HepG2 (cell line): ENCODE results near the gene SAPCD1. TPM values are rescaled to one million over a fixed set of nuclear protein-coding genes. Genes with fewer than 3 reads are reported as not detected.

Source experiments
- ATAC-seq: fragments of 200-7000 bp; cut with Tn5 transposase; 3 replicates; pipeline ENCODE4 v1.9.1; 2020; ENCODE audit warnings: mild to moderate bottlenecking, moderate library complexity
- BruUV-seq: library from RNA; stranded (reverse); fragments of 400-500 nt; replicated peaks from 2 replicates; lab custom pipeline; 2021; lab: Mats Ljungman, UMichigan
- CTCF ChIA-PET: fragments of 300-600 bp; formaldehyde crosslinking; extraction: SDS; loops from one replicate; lab custom pipeline; 2021; ENCODE audit warnings: low total read pairs, inconsistent platforms, low intra/inter-chr PET ratio; lab: Yijun Ruan, JAX
- POLR2A ChIA-PET: fragments of 350-600 bp; sonication (Branson Sonifier 250); formaldehyde crosslinking; loops from one replicate; lab custom pipeline; 2020; ENCODE audit warnings: antibody characterized with exemption, inconsistent platforms; lab: Yijun Ruan, JAX
- DNase-seq: peaks from one replicate; pipeline ENCODE4 v3.0.0-alpha.2; 2015; ENCODE audit warnings: low spot score
- FAIRE-seq: peaks from 3 replicates; lab custom pipeline; 2011; peaks lifted over from hg19 to GRCh38; lab: Jason Lieb, UNC
- H2AFZ ChIP-seq: one replicate; pipeline ENCODE4 v1.6.1; 2011; ENCODE audit warnings: low read length, inconsistent platforms
- H3K27ac ChIP-seq: fragments of 300-600 bp; 3 replicates; pipeline ENCODE4 v1.8.0; 2011; ENCODE audit warnings: mixed run types, mild to moderate bottlenecking, mixed read lengths, low read length, inconsistent platforms; ENCODE audit not compliant: insufficient read depth; ENCODE audit errors: extremely low read length
- H3K27me3 ChIP-seq, 2 experiments: fragments of 200-600 bp in 1 of 2; 2 replicates in 1 of 2; 3 replicates in 1 of 2; pipeline versions ENCODE4 v1.6.0 to v1.8.0; 2011; ENCODE audit warnings: low read length in 2 of 2, mild to moderate bottlenecking in 2 of 2, moderate library complexity in 2 of 2, inconsistent platforms in 1 of 2; ENCODE audit not compliant: insufficient read depth in 2 of 2, control insufficient read depth in 1 of 2
- H3K36me3 ChIP-seq, 2 experiments: fragments of 200-600 bp in 1 of 2; replicated peaks in 1 of 2; 2 replicates in 1 of 2; 3 replicates in 1 of 2; pipeline versions ENCODE4 v1.5.1 to v1.8.0; 2011; ENCODE audit warnings: low read length in 2 of 2, inconsistent platforms in 1 of 2; ENCODE audit not compliant: insufficient read depth in 2 of 2, control insufficient read depth in 1 of 2
- H3K4me1 ChIP-seq: 2 replicates; pipeline ENCODE4 v1.5.1; 2012; ENCODE audit warnings: low read length, inconsistent platforms; ENCODE audit not compliant: insufficient read depth
- H3K4me2 ChIP-seq: 2 replicates; pipeline ENCODE4 v1.6.0; 2011; ENCODE audit warnings: low read depth, low read length, inconsistent platforms
- H3K4me3 ChIP-seq, 3 experiments: fragments of 200-600 bp in 1 of 3; sonication (generic), shearing (Covaris generic) in 1 of 3; replicated peaks in 1 of 3; 2 replicates each; pipeline ENCODE4 v1.5.1; 2011 to 2016; ENCODE audit warnings: low read length in 3 of 3, inconsistent platforms in 2 of 3, low read depth in 2 of 3, mild to moderate bottlenecking in 2 of 3, control low read depth in 1 of 3, mixed read lengths in 1 of 3; ENCODE audit not compliant: insufficient read depth in 1 of 3
- H3K79me2 ChIP-seq: one replicate; pipeline ENCODE4 v1.6.1; 2011; ENCODE audit warnings: low read length, inconsistent platforms; ENCODE audit not compliant: insufficient read depth
- H3K9ac ChIP-seq: 2 replicates; pipeline ENCODE4 v1.6.0; 2011; ENCODE audit warnings: mild to moderate bottlenecking, low read depth, low read length, inconsistent platforms; ENCODE audit not compliant: insufficient read depth
- H3K9me3 ChIP-seq: 2 replicates; pipeline ENCODE4 v1.5.1; 2012; ENCODE audit warnings: mild to moderate bottlenecking, low read length
- H4K20me1 ChIP-seq: 2 replicates; pipeline ENCODE4 v1.6.0; 2011; ENCODE audit warnings: inconsistent platforms, mild to moderate bottlenecking, low read length, moderate library complexity; ENCODE audit not compliant: insufficient read depth
- ARNTL ChIP-seq: sonication (generic); formaldehyde crosslinking; IDR thresholded peaks from 2 replicates; pipeline ENCODE4 v1.4.0; 2020; ENCODE audit warnings: mild to moderate bottlenecking, missing genetic modification reagents
- FOXK2 ChIP-seq: fragments of 450-650 bp; IDR thresholded peaks from 2 replicates; pipeline ENCODE4 v1.6.1; 2016
- FOXP1 ChIP-seq, 2 experiments: fragments of 450-650 bp in 1 of 2; IDR thresholded peaks; 2 replicates each; pipeline ENCODE4 v1.6.1; 2017 to 2018; ENCODE audit warnings: antibody characterized with exemption in 1 of 2
- JUNB ChIP-seq: sonication (generic); formaldehyde crosslinking; IDR thresholded peaks from 2 replicates; pipeline ENCODE4 v1.8.0; 2022; ENCODE audit warnings: missing genetic modification reagents, mild to moderate bottlenecking, borderline replicate concordance
- NAIF1 ChIP-seq: sonication (generic); formaldehyde crosslinking; IDR thresholded peaks from 2 replicates; pipeline ENCODE4 v1.5.0; 2020; ENCODE audit warnings: mild to moderate bottlenecking, missing genetic modification reagents, borderline replicate concordance
- PAF1 ChIP-seq: IDR thresholded peaks from 2 replicates; pipeline ENCODE4 v1.6.1; 2016; ENCODE audit warnings: missing genetic modification reagents, missing compliant biosample characterization
- SAP130 ChIP-seq: IDR thresholded peaks from 2 replicates; pipeline ENCODE4 v1.6.1; 2016; ENCODE audit warnings: low read depth
- SMAD3 ChIP-seq: sonication (generic); formaldehyde crosslinking; IDR thresholded peaks from 2 replicates; pipeline ENCODE4 v1.4.0; 2020; ENCODE audit warnings: missing genetic modification reagents
- TAF15 ChIP-seq: fragments of 200-400 bp; formaldehyde crosslinking; IDR thresholded peaks from one replicate; pipeline ENCODE4 v1.6.1; 2018; ENCODE audit warnings: mild to moderate bottlenecking, low read depth, low read length; ENCODE audit not compliant: poor library complexity, severe bottlenecking
- ZBTB14 ChIP-seq: sonication (generic); formaldehyde crosslinking; IDR thresholded peaks from 2 replicates; pipeline ENCODE4 v1.4.0; 2020; ENCODE audit warnings: missing genetic modification reagents
- ZBTB21 ChIP-seq: sonication (generic); formaldehyde crosslinking; IDR thresholded peaks from 2 replicates; pipeline ENCODE4 v1.4.0; 2020; ENCODE audit warnings: missing genetic modification reagents
- ZBTB33 ChIP-seq: sonication (generic); formaldehyde crosslinking; IDR thresholded peaks from 2 replicates; pipeline ENCODE4 v1.4.0; 2020; ENCODE audit warnings: missing genetic modification reagents
- ZMYM4 ChIP-seq: sonication (generic); formaldehyde crosslinking; IDR thresholded peaks from 2 replicates; pipeline ENCODE4 v1.8.1; 2023; ENCODE audit warnings: mild to moderate bottlenecking, missing genetic modification reagents
- ZNF414 ChIP-seq: sonication (generic); formaldehyde crosslinking; IDR thresholded peaks from 2 replicates; pipeline ENCODE4 v1.5.0; 2020; ENCODE audit warnings: missing genetic modification reagents
- ZNF564 ChIP-seq: sonication (generic); formaldehyde crosslinking; IDR thresholded peaks from 2 replicates; pipeline ENCODE4 v1.8.1; 2023; ENCODE audit warnings: mild to moderate bottlenecking, missing genetic modification reagents
- ZNF839 ChIP-seq: sonication (generic); formaldehyde crosslinking; IDR thresholded peaks from 2 replicates; pipeline ENCODE4 v1.4.0; 2020; ENCODE audit warnings: missing genetic modification reagents, mild to moderate bottlenecking, borderline replicate concordance
- ZZZ3 ChIP-seq: sonication (generic); formaldehyde crosslinking; IDR thresholded peaks from 2 replicates; pipeline ENCODE4 v1.4.0; 2020; ENCODE audit warnings: missing genetic modification reagents, mild to moderate bottlenecking, borderline replicate concordance
- WGBS: methylation state at CpG from one replicate; pipeline ENCODE4 v1.1.6; 2017; ENCODE audit warnings: low lambda C conversion rate; 5-methylcytosine and 5-hydroxymethylcytosine counted together
- in situ Hi-C: cut with HindIII; loops from 2 replicates; pipeline ENCODE4 v1.10.0; 2017; ENCODE audit warnings: low pct_unique_long_range_greater_than_20kb; ENCODE audit not compliant: extremely low pct_ligation_motif_present
- intact Hi-C: fragments of 100-400 bp; cut with micrococcal nuclease; formaldehyde crosslinking; loops from one replicate; pipeline ENCODE4 v1.10.0; 2022; ENCODE audit not compliant: unreplicated experiment
- polyA plus RNA-seq, 8 experiments: library from polyadenylated mRNA; depleted of rRNA in 3 of 8; stranded (reverse) in 7 of 8; unstranded in 1 of 8; fragments of >200 nt; fragmentation: Illumina TruSeq in 4 of 8; extraction: Trizol in 4 of 8; gene quantifications; 2 replicates each; pipeline versions ENCODE4 v1.2.1 to v1.2.3, GENCODE V29; 2011 to 2016; ENCODE audit warnings: low read depth in 4 of 8, missing spikeins in 1 of 8, mixed read lengths in 1 of 8; ENCODE audit not compliant: insufficient read depth in 1 of 8
- total RNA-seq, 5 experiments: library from RNA; depleted of rRNA; stranded (reverse); fragments of >200 nt; fragmentation: Illumina TruSeq; extraction: Trizol; gene quantifications; 2 replicates each; pipeline ENCODE4 v1.2.3, GENCODE V29; 2016; ENCODE audit warnings: low read depth in 1 of 5
- TF ChIP-seq, protein P1 (sequence below): sonication (generic); formaldehyde crosslinking; conservative IDR thresholded peaks from 2 replicates; pipeline ENCODE4 v1.8.0; 2022; ENCODE audit warnings: mild to moderate bottlenecking, moderate library complexity, missing genetic modification reagents

SAPCD1 gene
- total and polyA plus RNA-seq, 2 of the 13 experiments (the other 11 are each of a cell fraction or from before 2014, with no cell fraction given) = 2.5 to 3.9 TPM

- intact Hi-C loops (no loop called here), in situ Hi-C loops (no loop called here)
- CTCF ChIA-PET = no interaction called here
- 94% methylated on average over 8 of the region's 8 CpGs for WGBS
- no peak for FAIRE-seq
- Histone ChIP-seq H3K9me3 (no peaks in the 10 kb centered on the region), H3K36me3 (no peaks in the 10 kb centered on the region), H3K9ac (no peak overlapping the region), H3K4me1 (peaks cover 38% of the 10 kb centered on the region), H3K79me2 (no peaks in the 10 kb centered on the region), H2AFZ (no peak overlapping the region), H3K4me2 (no peak overlapping the region), H3K4me3 (no peak overlapping the region), H4K20me1 (no peaks in the 10 kb centered on the region), H3K27ac (no peak overlapping the region), H3K27me3 (no peaks in the 10 kb centered on the region)
- no TSS peak for BruUV-seq
- POLR2A ChIA-PET = interaction anchor here (0.7 to 4.7 kb wide), 4 partner anchors 12 to 94 kb away, joined by 3 to 106 read pairs (median 4); partner anchors contain the start of genes APOM, CLIC1, LSM2 and MSH5
- ATAC-seq = no peak
- DNase-seq = no peak
- TF ChIP-seq FOXK2 = no peak
- no peak for TF ChIP-seq ZNF414 (CRISPR knock-in tag)
- TF ChIP-seq ZBTB21 = peak; percentile 76; the same call in 1 of the 2 replicates
- TF ChIP-seq SAP130 = no peak
- 0 out of 2 replicates have a peak, but pooled peaks have one; percentile 20 for TF ChIP-seq ZBTB14
- TF ChIP-seq ZBTB33 (CRISPR knock-in tag) = peak; percentile 82
- TF ChIP-seq NAIF1 (CRISPR knock-in tag) = no peak
- no peak for TF ChIP-seq FOXP1 (IDR thresholded peaks at IDR 0.05)
- TF ChIP-seq FOXP1 (CRISPR knock-in tag; IDR thresholded peaks at IDR 0.05) = 0 out of 2 replicates have a peak, but pooled peaks have one; percentile 22
- no peak for TF ChIP-seq ARNTL (CRISPR knock-in tag)
- no peak for TF ChIP-seq SMAD3 (CRISPR knock-in tag)
- TF ChIP-seq ZNF564 = no peak
- TF ChIP-seq, protein P1, sequence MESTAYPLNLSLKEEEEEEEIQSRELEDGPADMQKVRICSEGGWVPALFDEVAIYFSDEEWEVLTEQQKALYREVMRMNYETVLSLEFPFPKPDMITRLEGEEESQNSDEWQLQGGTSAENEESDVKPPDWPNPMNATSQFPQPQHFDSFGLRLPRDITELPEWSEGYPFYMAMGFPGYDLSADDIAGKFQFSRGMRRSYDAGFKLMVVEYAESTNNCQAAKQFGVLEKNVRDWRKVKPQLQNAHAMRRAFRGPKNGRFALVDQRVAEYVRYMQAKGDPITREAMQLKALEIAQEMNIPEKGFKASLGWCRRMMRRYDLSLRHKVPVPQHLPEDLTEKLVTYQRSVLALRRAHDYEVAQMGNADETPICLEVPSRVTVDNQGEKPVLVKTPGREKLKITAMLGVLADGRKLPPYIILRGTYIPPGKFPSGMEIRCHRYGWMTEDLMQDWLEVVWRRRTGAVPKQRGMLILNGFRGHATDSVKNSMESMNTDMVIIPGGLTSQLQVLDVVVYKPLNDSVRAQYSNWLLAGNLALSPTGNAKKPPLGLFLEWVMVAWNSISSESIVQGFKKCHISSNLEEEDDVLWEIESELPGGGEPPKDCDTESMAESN = no peak
- TF ChIP-seq JUNB = 0 out of 2 replicates have a peak, but pooled peaks have one; percentile 32
- TF ChIP-seq TAF15 = no peak
- TF ChIP-seq ZMYM4 = no peak
- TF ChIP-seq ZZZ3 (CRISPR knock-in tag) = 0 out of 2 replicates have a peak, but pooled peaks have one; percentile 40
- no peak for TF ChIP-seq ZNF839 (CRISPR knock-in tag)
- TF ChIP-seq PAF1 = no peak
Observed at GRCh38 chr6:31749301-31750036, 13.0 kb upstream of the SAPCD1 start.
